ENCODE measurements around the gene KCNN2. TPM values are rescaled to one million over a fixed set of nuclear protein-coding genes. Genes with fewer than 3 reads are reported as not detected.

KCNN2 gene
- total RNA-seq, 4 donors from 2014 or later = 0.17 to 1.3 (median 0.98) TPM

- intact Hi-C loops (cut with DNase I; ENCODE audit: low total_unique reads) = no loop called here
- TF ChIP-seq, protein P1, sequence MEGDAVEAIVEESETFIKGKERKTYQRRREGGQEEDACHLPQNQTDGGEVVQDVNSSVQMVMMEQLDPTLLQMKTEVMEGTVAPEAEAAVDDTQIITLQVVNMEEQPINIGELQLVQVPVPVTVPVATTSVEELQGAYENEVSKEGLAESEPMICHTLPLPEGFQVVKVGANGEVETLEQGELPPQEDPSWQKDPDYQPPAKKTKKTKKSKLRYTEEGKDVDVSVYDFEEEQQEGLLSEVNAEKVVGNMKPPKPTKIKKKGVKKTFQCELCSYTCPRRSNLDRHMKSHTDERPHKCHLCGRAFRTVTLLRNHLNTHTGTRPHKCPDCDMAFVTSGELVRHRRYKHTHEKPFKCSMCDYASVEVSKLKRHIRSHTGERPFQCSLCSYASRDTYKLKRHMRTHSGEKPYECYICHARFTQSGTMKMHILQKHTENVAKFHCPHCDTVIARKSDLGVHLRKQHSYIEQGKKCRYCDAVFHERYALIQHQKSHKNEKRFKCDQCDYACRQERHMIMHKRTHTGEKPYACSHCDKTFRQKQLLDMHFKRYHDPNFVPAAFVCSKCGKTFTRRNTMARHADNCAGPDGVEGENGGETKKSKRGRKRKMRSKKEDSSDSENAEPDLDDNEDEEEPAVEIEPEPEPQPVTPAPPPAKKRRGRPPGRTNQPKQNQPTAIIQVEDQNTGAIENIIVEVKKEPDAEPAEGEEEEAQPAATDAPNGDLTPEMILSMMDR (IDR thresholded peaks at IDR 0.05) = no peak
- TF ChIP-seq POLR2A (IDR thresholded peaks at IDR 0.05) = no peak
- WGBS, 2 donors = 84 to 85% methylated on average over 1 of the region's 1 CpG
- no peak for DNase-seq (ENCODE audit: low spot score in 2 of 2)
- H3K4me3 ChIP-seq (ENCODE audit: low read depth, poor library complexity, severe bottlenecking) = no peak overlapping the region
Measured at GRCh38 chr5:114402206-114402605, 40.3 kb downstream of the KCNN2 start.

GRCh38 chr5:114407783-114408182, 45.9 kb downstream of the KCNN2 start:
- intact Hi-C loops (cut with DNase I; ENCODE audit: low total_unique reads) = no loop called here
- no peak overlapping the region for H3K4me3 ChIP-seq (ENCODE audit: low read depth, poor library complexity, severe bottlenecking)
- TF ChIP-seq, protein P1 (IDR thresholded peaks at IDR 0.05) = no peak
- no peak for TF ChIP-seq POLR2A (IDR thresholded peaks at IDR 0.05)
- 83 to 85% methylated on average over 3 of the region's 3 CpGs for WGBS, 2 donors
- no peak for DNase-seq (ENCODE audit: low spot score in 2 of 2)

GRCh38 chr5:114408847-114409246, 47.0 kb downstream of the KCNN2 start:
- TF ChIP-seq, protein P1 (IDR thresholded peaks at IDR 0.05) = no peak
- no peak for TF ChIP-seq POLR2A (IDR thresholded peaks at IDR 0.05)
- DNase-seq (ENCODE audit: low spot score in 2 of 2) = no peak
- intact Hi-C loops (cut with DNase I; ENCODE audit: low total_unique reads) = no loop called here
- 70 to 79% methylated on average over 3 of the region's 3 CpGs for WGBS, 2 donors
- H3K4me3 ChIP-seq (ENCODE audit: low read depth, poor library complexity, severe bottlenecking) = no peak overlapping the region

DNA sequence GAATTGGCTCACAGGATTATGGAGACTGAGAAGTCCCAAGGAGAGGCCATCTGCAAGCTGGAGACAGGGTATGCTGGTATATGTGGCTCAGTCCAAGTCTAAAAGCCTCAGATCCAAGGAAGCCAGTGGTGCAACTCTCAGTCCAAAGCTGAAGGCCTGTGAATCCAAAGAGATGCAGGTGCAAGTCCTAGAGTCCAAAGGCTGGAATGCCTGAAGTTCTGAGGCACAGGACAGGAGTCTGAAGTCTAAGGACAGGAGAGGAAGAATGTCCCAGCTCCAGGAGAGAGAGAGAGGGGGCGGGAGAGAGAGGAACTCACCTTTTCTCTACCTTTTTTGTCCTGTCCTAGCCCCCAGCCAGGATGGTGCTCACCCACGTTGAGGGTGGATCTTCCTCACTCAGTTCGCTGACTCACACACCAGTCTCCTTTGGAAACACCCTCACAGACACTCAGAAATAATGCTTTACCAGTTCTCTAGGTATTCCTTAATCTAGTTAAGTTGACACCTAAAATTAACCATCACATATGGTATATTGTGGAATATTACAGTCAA, 49.6 kb downstream of the KCNN2 start:
- TF ChIP-seq POLR2A (IDR thresholded peaks at IDR 0.05) = no peak
- TF ChIP-seq, protein P1 (IDR thresholded peaks at IDR 0.05) = no peak

DNA sequence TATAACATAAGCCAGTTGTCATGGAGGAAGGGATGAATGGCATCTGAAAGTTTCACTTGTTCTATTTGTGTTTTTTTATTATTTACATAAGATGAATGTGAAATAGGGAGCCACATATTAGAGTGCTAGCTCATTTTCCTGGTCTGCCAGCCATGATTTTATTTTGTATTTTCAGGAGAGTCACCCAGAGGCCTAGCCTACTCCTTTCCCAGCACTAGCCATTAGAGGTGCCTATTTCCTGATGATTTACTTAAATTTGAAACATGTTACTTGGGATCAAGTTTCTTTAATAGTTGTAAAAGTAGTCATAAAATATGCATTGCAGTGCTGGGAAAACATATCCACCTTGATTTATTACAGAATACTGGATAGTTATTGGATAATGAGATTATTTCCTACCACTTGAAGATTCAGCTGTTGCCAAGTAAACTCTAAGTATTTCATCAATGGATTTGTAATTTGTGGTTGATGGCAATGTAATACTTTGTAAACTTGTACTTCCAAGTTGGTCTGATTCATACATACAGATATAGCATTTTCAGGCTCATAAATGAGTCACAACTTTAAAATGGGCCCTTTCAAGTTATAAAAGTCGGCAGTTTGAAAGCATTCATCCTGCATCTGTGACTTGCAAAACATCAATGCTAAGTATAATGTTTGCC, 50.8 kb downstream of the KCNN2 start:
- no peak overlapping the region for H3K4me3 ChIP-seq (ENCODE audit: low read depth, poor library complexity, severe bottlenecking)
- no peak for DNase-seq (ENCODE audit: low spot score in 2 of 2)
- 21 to 28% methylated on average over 1 of the region's 1 CpG for WGBS, 2 donors
- intact Hi-C loops (cut with DNase I; ENCODE audit: low total_unique reads) = no loop called here
- TF ChIP-seq, protein P1 (IDR thresholded peaks at IDR 0.05) = no peak
- no peak for TF ChIP-seq POLR2A (IDR thresholded peaks at IDR 0.05)

More for the DNA sequence above, 49.6 kb downstream of the KCNN2 start:
- H3K4me3 ChIP-seq (ENCODE audit: low read depth, poor library complexity, severe bottlenecking) = no peak overlapping the region
- intact Hi-C loops (cut with DNase I; ENCODE audit: low total_unique reads) = no loop called here
- 73 to 74% methylated on average over 3 of the region's 3 CpGs for WGBS, 2 donors
- no peak for DNase-seq (ENCODE audit: low spot score in 2 of 2)
